ENCODE results near the gene ALG6.
"Not testable (repeated sequence)": the region's sequence is repeated elsewhere in the genome, so short reads cannot be mapped to it uniquely, and the experiment has no call there.

Gene ALG6

GRCh38 chr1:63418101-63418500 is 50.7 kb downstream of the ALG6 start:
- no peak for DNase-seq

DNA sequence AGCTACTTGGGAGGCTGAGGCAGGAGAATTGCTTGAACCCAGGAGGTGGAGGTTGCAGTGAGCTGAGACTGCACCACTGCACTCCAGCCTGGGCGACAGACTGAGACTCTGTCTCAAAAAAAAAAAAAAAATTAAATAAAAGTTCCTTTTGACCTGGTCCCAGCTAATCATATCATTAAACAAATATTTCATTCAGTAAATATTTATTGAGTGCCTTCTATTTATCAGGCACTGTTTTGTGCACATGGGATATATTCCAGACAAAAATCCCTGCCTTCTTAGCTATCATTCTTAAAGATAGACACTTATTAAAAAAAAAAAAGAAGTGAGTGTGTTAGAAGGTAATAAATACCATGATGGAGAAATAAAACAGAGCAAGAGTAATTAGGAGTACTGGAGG is 53.3 kb downstream of the ALG6 start:
- not testable (repeated sequence) for DNase-seq

- DNase-seq = no peak
Observed at GRCh38 chr1:63423649-63424048, 56.2 kb downstream of the ALG6 start.

- no peak for DNase-seq
Observed at GRCh38 chr1:63428815-63429214, 61.4 kb downstream of the ALG6 start.

DNA sequence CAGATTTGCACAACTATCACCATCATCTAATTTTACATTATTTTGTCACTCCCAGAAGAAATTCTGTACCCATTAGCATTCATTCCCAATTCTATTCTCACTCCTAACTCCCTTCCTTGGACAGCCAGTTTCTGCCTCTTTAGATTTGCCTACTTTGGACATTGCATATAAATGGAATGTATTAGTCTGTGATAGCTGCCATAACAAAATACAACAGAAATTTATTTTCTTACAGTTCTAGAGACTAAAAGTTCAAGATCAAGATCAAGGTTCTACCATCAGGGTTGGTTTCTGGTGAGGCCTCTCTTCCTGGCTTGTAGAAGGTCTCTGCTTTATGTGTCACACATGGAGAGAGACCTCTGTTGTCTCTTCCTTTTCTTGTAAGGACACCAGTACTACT is 61.9 kb downstream of the ALG6 start:
- no peak for DNase-seq

- DNase-seq = no peak
Observed at GRCh38 chr1:63435161-63435560, 67.7 kb downstream of the ALG6 start.

- no peak for DNase-seq
Observed at GRCh38 chr1:63442141-63442475, 74.7 kb downstream of the ALG6 start.

DNA sequence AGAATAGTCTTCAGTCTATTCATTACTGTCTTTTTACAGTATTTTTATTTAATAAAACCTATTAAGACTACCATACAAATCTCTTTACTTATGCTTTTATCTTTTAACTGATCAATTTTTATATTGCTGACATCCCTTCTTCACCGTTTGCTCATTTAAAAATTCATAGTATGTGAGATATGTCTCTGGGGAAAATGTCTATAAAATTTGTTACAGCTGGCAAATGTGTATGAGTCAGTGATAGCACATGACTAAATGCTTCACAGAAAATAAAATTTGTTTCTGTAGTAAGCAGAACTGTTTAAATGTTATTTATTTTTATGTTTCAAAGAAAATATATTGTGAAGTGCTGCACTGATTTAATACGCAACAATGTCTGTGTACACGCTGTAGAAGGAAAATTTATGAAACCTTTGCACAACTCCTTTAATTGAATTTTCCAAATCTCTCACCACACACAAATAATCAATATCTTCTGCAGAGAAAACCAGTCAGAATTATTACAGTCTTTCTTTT is 81.4 kb downstream of the ALG6 start:
- DNase-seq = no peak

DNA sequence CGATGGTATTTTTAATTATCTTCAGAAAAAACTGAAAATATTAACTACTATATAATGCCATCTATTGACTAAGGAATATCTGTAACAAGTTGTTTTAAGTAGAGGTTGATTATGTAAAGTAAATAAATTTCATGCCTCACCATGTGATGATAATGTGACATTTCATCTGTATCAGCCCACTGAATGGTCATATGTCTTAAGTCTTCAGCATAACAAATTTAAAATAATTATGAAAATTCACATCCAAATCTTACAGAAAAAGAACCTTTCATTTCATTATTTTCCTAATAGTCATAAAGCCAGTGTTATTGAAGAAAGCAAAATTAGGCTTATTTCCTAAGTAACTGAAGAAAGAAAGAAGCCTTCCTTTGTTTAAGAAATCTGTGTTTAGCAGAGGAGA is 83.0 kb downstream of the ALG6 start:
- no peak for DNase-seq

DNA sequence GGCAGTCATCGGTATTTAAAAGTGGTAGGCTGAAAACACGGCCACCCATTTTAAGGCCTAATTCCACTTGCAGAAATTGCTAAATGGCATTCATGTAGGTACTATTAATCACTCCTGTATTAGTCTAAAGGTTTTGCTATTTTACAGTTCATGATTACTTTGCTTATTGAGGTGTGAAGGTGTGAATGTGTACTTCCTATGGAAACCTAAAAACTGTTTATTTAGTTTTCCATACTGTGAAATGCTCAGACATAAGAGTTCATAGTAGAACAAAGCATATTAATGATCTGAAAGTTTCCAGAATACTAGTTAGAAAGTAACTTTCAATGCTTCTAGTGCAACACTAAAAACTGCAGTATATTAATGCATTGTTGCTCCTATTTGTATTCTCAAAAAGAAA is 85.8 kb downstream of the ALG6 start:
- DNase-seq = no peak

- DNase-seq = no peak
Observed at GRCh38 chr1:63454269-63454668, 86.8 kb downstream of the ALG6 start.

GRCh38 chr1:63458750-63459149 is 91.3 kb downstream of the ALG6 start:
- DNase-seq = no peak

DNA sequence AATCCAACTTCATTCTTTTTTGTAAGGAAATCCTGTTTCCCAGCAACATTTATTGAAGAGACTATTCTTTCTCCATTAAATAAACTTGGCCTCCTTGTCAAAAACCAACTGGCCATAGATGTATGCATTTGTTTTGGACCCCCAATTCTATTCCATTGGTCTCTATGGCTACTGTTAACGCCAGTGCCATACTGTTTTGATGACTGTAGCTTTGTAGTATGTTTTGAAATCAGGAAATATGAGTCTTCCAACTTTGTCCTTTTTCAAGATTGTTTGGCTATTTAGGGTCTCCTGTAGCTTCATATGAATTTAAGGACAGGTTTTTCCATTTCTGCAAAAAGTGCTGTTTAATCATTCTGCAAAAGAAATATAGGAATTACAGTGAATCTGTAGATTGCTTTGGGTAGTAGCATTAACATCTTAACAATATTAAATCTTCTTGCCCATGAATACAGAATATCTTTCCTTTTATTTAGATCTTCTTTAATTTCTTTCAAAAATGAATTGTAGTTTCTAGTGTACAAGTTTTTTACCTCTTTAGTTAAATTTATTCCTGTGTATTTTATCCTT is 94.3 kb downstream of the ALG6 start:
- DNase-seq = no peak

DNA sequence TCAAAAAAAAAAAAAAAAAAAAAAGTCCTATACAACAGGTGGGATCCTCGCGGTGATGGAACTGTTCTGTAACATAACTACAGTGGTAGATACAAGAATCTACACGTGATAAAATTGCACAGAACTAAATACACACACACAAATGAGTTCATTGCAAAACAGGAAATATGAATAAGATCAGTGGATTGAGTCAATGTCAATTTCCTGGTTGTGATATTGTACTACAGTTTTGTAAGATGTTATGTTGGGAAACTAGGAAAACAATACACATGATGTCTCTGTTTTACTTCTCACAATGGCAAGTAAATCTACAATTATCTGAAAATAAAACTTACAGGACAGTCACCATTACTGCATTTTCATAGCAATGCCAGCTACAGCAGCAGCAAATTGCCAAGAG is 95.8 kb downstream of the ALG6 start:
- DNase-seq = no peak

DNA sequence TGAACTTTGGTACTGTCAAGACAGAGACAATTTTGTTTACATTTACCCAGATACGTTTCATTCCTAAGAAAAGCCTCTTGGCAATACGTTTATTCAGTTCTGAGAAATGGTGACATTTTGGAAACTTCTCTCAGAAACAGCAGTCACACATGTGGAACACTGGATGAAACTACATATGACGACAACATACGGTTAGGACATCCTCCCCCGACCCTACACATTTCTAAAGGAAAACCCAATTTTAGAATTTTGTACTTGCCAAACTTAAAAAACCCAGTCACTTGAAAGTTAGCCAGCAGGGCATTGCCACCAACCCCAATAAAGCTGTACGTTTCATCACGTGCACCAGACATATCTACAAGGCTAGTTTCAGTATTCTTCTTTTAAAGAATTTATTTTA is 98.8 kb downstream of the ALG6 start:
- DNase-seq = no peak

DNA sequence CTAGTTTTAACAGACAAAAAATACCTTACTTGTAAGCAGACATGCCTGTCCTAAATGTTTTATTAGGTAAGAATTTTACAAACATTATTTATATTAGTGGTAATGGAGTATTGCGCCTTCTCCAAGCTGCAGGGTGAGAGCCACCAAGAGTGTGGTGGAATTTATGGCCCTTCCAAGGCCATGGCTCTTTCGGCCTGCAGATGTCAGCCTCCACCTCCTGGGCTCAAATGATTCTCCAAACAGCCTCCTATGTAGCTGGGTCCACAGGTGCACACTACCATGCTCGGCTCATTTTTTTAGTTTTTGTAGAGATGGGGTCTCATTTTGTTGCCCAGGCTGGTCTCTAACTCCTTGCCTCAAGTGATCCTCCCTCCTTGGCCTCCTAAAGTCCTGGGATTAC is 99.3 kb downstream of the ALG6 start:
- no peak for DNase-seq

DNA sequence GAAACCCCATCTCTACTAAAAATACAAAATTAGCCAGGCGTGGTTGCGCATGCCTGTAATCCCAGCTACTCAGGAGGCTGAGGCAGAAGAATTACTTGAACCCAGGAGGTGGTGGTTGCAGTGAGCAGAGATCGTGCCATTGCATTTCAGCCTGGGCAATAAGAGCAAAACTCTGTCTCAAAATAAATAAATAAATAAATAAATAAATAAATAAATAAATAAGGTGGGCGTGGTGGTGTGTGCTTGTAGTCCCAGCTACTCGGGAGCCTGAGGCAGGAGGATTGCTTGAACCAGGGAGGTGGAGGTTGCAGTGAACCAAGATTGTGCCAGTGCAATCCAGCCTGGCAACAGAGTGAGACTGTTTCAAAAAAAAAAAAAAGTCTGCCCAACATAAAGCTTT is 101.3 kb downstream of the ALG6 start:
- DNase-seq = not testable (repeated sequence)

DNA sequence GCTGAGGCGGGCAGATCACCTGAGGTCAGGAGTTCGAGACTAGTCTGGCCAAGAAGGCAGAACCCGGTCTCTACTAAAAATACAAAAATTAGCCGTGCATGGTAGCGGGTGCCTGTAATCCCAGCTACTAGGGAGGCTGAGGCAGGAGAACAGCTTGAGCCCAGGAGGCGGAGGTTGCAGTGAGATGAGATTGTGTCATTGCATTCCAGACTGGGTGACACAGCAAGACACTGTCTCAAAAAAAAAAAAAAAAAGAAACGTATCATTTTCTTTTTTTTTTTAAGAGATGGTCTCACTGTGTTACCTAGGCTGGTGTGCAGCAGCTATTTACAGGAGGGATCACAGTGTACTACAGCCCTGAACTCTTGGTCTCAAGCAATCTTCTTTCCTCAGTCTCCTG is 108.3 kb downstream of the ALG6 start:
- no peak for DNase-seq

- DNase-seq = no peak
Observed at GRCh38 chr1:63480057-63480456, 112.6 kb downstream of the ALG6 start.

- no peak for DNase-seq
Observed at GRCh38 chr1:63486629-63487028, 119.2 kb downstream of the ALG6 start.

DNA sequence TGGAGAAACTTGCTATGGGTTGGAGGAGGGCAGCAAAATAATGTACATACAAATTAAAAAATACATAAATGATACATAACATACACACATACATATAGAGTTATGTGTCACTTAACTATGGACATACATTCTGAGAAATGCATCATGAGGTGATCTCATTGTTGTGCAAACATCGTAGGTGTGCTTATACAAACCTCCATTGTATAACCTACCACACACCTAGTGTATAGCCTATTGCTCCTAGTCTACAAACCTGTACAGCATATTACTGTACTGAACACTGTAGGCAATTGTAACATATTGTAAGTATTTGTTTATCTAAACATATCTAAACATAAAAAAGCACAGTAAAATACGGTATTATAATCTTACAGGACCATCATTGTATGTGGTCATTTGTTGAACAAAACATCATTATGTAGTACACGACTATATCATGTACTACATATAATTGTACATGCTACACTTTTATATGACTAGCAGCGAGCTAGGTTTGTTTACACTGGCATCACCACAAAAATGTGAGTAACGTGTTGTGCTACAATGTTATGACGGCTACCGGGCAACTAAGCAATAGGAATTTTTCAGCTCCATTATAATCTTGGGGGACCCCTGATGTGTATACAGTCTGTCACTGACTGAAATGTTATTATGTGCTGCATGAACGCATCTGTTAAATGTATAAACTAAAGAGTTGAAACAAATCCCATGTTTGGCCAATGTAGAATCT is 120.1 kb downstream of the ALG6 start:
- DNase-seq = no peak
